ENCODE results near the gene TMPRSS3.

The TMPRSS3 gene

GRCh38 chr21:42353623-42354022 is 42.2 kb downstream of the TMPRSS3 start:
- no peak for DNase-seq (ENCODE audit: low read depth in 1 of 2, low spot score in 1 of 2)

GRCh38 chr21:42352441-42353095 is 43.3 kb downstream of the TMPRSS3 start:
- no peak for DNase-seq (ENCODE audit: low read depth in 1 of 2, low spot score in 1 of 2)

GRCh38 chr21:42351626-42352440 is 44.0 kb downstream of the TMPRSS3 start:
- DNase-seq (ENCODE audit: low read depth in 1 of 2, low spot score in 1 of 2) = no peak

- no peak for DNase-seq (ENCODE audit: low read depth in 1 of 2, low spot score in 1 of 2)
These were observed 44.9 kb downstream of the TMPRSS3 start, which contains the start of gene TFF2 for GRCh38 chr21:42350927-42351426. TSS of gene TFF2 (minus strand) at chr21:42350994. CDS start at chr21:42350957, 37 bp downstream.

DNA sequence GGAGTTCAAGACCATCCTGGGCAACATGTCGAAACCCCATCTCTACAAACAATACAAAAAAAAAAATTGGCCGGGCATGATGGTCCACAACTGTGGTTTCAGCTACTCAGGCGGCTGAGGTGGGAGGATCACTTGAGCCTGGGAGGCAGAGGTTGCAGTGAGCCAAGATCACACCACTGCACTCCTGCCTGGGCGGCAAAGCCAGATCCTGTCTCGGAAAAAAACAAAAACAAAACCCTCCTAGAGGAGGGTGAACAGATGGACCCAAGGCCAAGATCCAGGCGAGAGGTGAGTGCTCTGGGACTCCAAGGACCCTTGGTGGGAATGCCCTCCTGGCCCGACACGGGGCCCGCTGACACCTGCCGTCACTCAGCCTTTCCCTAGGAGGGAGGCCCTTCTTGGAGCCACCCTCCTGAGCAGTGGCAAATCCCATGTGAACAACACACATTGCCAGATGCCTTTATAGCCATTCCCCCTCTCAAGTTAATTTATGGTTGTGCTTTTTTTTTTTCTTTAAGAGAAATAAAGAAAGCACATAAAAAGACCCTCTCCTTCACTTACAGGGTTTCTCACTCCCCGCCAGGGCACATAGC is 45.4 kb downstream of the TMPRSS3 start:
- no peak for DNase-seq (ENCODE audit: low read depth in 1 of 2, low spot score in 1 of 2)

GRCh38 chr21:42349420-42350317 is 46.2 kb downstream of the TMPRSS3 start:
- DNase-seq (ENCODE audit: low read depth in 1 of 2, low spot score in 1 of 2) = no peak

- no peak for DNase-seq (ENCODE audit: low read depth in 1 of 2, low spot score in 1 of 2)
These were observed 47.1 kb downstream of the TMPRSS3 start for GRCh38 chr21:42348762-42349161.

DNA sequence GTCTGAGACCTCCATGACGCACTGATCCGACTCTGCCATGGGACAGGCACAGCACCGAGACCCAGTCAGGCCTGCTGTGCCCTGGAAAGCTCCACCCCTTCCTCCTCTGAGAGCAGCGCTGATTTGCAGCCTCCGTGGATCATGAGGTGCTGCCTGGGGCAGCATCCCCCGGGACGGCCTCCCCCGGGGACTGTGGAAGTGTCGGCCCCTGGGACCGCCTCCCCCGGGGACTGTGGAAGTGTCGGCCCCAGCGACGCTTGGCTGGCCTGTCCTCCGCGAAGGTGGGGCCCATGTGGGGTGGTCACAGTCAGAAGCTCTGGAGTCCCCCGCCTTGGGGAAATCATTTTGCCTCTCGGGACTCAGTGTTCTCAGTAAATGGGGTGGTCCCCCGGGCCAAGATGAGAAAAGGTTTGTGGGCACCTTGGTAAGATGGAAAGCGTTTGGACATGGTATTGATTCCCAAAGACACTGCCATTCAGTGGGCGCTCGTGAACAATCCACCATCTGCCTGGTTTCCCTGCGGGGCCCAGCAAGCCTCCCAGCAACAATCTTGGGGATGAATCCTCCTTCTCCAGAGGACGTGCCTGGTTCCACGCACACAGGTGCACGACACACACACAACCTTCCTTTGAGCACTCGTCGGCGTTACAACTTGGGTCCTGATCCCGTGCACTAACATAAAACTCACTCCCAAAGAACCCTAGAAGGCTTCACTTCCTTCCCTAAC is 48.1 kb downstream of the TMPRSS3 start:
- DNase-seq (ENCODE audit: low read depth in 1 of 2, low spot score in 1 of 2) = no peak

- no peak for DNase-seq (ENCODE audit: low read depth in 1 of 2, low spot score in 1 of 2)
These were observed 48.8 kb downstream of the TMPRSS3 start for GRCh38 chr21:42346866-42347600.

DNA sequence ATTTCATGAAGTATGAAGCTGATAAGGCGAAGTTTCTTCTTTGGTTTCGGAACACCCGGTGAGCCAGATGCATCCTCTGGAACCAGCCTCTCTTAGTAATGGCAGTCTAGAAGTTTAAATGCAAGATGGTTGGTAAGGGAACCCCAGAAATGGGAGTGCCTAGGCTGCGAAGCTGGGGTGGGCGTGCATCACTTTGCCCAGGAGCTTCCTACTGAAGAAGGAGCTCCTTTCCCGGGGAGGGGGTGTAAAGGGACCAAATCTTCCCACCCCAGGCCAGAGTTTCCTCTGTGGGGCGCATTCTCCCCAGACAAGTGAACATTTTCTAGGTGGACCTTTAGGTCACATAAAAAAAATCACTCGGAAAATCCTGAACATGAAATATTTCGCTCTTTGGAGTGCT is 49.4 kb downstream of the TMPRSS3 start:
- no peak for DNase-seq (ENCODE audit: low read depth in 1 of 2, low spot score in 1 of 2)

GRCh38 chr21:42344631-42345030 is 51.2 kb downstream of the TMPRSS3 start:
- no peak for DNase-seq (ENCODE audit: low read depth in 1 of 2, low spot score in 1 of 2)

DNA sequence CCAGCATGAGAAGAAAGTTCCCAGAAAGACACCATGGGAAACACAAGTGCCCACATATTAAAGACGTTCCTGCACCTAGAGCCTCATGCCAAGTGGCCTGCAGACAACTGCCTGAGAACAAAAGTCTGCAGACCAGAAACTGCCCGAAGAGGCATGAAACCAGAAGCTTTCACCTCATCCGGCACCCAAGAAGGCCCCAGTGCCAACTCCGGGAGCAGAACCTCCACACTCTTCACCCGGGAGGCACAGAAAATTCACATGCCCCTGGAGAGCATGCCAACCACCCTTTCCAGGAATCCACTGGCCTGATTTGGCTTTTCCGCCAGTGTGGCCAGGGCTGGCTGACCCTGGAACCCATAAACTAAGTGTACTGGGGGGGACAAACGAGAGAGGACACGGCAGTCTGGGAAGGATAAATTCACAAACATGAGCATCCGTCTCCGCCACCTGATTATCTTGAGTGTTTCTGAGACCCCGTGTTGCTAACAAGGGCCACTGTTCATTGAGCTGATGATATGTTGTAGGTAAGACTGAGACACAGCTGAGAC is 51.8 kb downstream of the TMPRSS3 start:
- DNase-seq (ENCODE audit: low read depth in 1 of 2, low spot score in 1 of 2) = no peak

DNA sequence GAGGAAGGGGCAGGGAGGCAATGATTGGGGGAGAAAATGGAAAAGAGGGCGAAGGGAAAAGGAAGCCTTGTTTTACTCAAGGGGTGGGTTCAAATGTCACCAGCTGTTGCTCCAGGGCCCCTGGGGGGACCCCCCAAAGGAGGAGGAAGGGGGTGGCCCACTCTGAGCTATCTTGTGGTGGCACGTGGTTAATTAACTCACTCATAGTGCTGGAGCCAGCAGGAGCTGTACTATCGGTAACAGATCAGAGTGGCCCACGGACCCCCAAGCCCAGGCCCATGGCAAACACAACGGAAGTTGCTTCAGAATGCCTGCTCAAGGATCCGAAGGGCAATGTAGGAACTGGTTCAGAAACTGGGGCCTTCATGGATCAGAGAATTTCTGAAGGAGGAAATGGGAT is 52.3 kb downstream of the TMPRSS3 start:
- no peak for DNase-seq (ENCODE audit: low read depth in 1 of 2, low spot score in 1 of 2)

GRCh38 chr21:42343101-42343500 is 52.8 kb downstream of the TMPRSS3 start:
- no peak for DNase-seq (ENCODE audit: low read depth in 1 of 2, low spot score in 1 of 2)

DNA sequence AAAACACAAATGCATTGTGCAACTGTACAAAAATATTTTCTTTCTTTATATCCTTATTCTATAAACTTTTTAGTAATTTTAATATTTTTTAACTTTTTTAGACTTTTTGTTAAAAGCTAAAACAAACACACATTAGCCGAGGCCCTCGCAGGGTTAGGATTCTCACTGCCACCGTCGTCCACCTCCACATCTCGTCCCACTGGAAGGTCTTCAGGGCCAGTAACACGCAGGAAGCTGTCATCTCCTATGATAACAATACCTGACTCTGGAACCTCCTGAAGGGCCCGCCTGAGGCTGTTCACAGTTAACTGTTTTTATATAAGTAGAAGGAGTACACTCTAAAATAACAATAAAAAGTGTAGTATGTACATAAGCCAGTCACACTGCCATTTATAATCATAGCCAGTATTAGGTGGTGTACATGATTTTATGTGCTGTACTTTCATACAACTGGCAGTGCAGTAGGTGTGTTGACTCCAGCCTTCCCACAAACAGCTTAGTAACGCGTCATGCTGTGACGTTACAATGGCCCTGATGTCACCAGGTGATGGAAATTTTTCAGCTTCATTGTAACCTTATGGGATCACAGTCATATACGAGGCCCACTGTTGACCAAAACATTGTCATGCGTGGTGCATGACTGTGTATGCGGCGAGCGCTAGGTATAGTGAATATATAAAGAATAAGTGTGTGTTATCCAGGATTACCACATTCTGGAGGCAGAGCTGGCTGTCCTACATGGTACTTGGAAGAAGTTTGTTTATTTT is 53.9 kb downstream of the TMPRSS3 start:
- no peak for DNase-seq (ENCODE audit: low read depth in 1 of 2, low spot score in 1 of 2)

DNA sequence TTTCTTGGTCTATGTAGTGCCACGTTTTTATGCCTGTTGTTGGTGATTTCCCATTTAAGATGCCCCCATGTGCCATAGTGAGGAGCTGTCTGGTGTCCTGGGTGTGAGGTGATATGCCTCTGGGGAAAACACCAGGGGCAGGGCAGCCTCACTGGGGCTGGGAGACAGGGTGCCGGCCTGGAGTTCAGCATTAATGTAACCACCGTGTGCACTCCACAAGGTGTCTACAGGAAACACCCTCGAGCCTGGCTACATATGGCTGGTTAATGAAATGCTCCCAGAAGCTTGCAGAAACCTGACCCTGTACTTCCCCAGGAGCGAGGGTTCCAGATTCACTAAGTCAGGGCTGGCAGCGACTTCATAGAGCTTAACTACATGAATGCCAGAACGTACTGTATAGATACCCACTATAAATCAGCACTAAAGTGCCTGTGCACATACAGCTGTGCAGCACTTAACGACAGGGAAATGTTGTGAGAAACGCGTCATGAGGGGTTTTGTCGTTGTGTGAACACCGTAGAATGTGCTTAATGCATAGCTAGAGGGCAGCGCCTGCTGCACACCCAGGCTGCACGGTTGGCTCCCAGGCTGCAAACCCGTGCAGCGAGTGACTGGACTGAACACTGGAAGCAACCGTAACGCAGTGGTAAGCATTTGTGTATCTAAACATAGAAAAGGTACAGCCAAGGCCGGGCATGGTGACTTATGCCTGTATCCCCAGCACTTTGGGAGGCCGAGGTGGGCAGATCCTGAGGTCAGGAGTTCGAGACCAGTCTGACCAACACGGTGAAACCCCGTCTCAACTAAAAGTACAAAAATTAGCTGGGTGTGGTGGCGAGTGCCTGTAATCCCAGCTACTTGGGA is 55.4 kb downstream of the TMPRSS3 start:
- DNase-seq (ENCODE audit: low read depth in 1 of 2, low spot score in 1 of 2) = no peak

All from activated T-helper 1 cell treated with anti-CD3 and anti-CD28 coated beads, Interleukin-2, amount 50 U/mL, for 16 hours (primary cell).